Measurements from ENCODE around the gene ZGPAT.

DNA sequence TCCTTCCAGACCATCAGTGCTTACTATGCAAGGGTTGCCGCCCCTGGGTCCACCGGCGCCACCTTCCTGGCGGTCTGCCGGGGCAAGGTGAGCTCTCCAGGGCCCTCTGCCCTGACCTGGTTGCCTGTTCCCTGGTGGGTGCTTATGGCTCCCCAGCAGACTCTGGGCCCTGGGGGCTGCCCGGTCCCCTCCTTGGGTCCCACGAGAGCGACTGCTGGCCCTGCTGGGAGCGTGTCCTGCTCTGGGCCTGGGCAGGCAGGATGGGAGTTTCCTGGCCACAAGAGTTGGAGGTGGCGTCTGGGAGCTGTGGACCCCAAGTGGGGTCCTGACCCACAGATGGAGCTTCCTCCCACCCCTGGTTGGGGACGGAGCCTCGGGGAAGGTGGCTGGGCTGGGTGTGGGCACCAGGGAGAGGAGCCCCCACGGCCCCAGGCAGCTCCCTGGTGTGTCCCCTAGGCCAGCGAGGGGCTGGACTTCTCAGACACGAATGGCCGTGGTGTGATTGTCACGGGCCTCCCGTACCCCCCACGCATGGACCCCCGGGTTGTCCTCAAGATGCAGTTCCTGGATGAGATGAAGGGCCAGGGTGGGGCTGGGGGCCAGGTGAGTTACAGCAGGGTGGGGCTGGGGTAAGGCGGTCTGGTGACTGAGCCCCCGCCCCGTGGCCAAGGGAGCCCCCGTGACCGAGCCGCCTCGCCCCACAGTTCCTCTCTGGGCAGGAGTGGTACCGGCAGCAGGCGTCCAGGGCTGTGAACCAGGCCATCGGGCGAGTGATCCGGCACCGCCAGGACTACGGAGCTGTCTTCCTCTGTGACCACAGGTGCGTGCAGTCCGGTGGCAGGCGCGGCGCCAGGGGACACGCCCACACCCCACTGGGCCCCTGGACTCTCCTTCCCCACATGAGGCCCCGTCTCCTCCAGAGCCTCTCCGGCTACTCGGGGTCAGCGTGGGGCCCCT lies 18.5 kb upstream of the ZGPAT start:
- no peak for TF ChIP-seq POLR2AphosphoS5 (IDR thresholded peaks at IDR 0.05; ENCODE audit: low read depth, low read length)
- TF ChIP-seq, protein P1, sequence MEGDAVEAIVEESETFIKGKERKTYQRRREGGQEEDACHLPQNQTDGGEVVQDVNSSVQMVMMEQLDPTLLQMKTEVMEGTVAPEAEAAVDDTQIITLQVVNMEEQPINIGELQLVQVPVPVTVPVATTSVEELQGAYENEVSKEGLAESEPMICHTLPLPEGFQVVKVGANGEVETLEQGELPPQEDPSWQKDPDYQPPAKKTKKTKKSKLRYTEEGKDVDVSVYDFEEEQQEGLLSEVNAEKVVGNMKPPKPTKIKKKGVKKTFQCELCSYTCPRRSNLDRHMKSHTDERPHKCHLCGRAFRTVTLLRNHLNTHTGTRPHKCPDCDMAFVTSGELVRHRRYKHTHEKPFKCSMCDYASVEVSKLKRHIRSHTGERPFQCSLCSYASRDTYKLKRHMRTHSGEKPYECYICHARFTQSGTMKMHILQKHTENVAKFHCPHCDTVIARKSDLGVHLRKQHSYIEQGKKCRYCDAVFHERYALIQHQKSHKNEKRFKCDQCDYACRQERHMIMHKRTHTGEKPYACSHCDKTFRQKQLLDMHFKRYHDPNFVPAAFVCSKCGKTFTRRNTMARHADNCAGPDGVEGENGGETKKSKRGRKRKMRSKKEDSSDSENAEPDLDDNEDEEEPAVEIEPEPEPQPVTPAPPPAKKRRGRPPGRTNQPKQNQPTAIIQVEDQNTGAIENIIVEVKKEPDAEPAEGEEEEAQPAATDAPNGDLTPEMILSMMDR (IDR thresholded peaks at IDR 0.05) = no peak

All from Panc1 (cell line).